PC-3 (cell line): Measurements from ENCODE around the gene SYNJ2.

ENCODE experiments used
- EZH2 ChIP-seq: fragments of 300-600 bp; sonication (generic); IDR thresholded peaks from one replicate; pipeline ENCODE4 v1.6.1; 2017; ENCODE audit warnings: antibody characterized with exemption, mild to moderate bottlenecking, low read length; ENCODE audit not compliant: unreplicated experiment
- EZH2phosphoT487 ChIP-seq: fragments of 300-600 bp; sonication (generic); IDR thresholded peaks from 2 replicates; pipeline ENCODE4 v1.6.1; 2018; ENCODE audit warnings: mild to moderate bottlenecking, antibody characterized with exemption, low read length, borderline replicate concordance
- TF ChIP-seq, protein P1 (sequence below): fragments of 300-600 bp; sonication (generic); conservative IDR thresholded peaks from 2 replicates; pipeline ENCODE4 v1.5.1; 2017; ENCODE audit warnings: antibody characterized with exemption, low read depth, mild to moderate bottlenecking, low read length

DNA sequence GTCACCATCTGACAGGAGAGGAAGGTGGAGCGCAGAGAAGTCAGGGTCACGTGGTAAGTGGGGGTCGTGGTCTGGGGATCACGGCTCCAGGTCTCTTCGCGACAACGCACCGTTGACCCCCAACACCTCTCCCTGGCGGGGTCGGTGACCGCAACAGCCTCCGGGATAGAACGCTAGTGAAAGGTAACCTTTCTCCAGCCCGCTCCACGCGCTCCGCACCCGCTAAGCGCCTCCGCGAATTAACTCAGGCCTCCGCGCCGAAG is 600 bp upstream of the SYNJ2 start:
- TF ChIP-seq, protein P1, sequence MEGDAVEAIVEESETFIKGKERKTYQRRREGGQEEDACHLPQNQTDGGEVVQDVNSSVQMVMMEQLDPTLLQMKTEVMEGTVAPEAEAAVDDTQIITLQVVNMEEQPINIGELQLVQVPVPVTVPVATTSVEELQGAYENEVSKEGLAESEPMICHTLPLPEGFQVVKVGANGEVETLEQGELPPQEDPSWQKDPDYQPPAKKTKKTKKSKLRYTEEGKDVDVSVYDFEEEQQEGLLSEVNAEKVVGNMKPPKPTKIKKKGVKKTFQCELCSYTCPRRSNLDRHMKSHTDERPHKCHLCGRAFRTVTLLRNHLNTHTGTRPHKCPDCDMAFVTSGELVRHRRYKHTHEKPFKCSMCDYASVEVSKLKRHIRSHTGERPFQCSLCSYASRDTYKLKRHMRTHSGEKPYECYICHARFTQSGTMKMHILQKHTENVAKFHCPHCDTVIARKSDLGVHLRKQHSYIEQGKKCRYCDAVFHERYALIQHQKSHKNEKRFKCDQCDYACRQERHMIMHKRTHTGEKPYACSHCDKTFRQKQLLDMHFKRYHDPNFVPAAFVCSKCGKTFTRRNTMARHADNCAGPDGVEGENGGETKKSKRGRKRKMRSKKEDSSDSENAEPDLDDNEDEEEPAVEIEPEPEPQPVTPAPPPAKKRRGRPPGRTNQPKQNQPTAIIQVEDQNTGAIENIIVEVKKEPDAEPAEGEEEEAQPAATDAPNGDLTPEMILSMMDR = no peak
- no peak for TF ChIP-seq EZH2phosphoT487
- TF ChIP-seq EZH2 = no peak
